ENCODE data around the gene METTL9. TPM values are rescaled to one million over a fixed set of nuclear protein-coding genes. Genes with fewer than 3 reads are reported as not detected.

The METTL9 gene
- total RNA-seq, 2 donors from 2014 or later = 58.6 to 62.6 TPM

DNA sequence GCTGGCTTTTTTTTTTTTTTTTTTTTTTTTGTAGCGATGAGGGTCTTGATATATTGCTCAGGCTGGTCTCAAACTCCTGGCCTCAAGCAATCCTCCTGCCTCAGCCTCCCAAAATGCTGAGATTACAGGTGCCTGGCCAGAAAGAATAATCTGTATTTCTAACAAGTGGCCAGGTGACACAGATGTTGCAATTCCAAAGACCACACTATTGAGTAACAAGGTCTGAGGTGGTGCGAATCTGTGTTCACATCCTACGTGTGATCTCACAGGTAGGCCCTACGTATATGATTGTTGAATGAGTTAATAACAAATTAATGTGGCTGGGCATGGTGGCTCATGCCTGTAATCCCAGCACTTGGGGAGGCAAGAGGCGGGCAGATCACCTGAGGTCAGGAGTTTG is 97.7 kb downstream of the METTL9 start:
- Histone ChIP-seq H3K27me3 (no peaks in the 10 kb centered on the region), H3K36me3 (no peaks in the 10 kb centered on the region), H3K9me3 (no peaks in the 10 kb centered on the region), H3K4me3 (no peak overlapping the region), H3K27ac (no peak overlapping the region), H3K4me1 (no peaks in the 10 kb centered on the region)
- TF ChIP-seq, protein P1, sequence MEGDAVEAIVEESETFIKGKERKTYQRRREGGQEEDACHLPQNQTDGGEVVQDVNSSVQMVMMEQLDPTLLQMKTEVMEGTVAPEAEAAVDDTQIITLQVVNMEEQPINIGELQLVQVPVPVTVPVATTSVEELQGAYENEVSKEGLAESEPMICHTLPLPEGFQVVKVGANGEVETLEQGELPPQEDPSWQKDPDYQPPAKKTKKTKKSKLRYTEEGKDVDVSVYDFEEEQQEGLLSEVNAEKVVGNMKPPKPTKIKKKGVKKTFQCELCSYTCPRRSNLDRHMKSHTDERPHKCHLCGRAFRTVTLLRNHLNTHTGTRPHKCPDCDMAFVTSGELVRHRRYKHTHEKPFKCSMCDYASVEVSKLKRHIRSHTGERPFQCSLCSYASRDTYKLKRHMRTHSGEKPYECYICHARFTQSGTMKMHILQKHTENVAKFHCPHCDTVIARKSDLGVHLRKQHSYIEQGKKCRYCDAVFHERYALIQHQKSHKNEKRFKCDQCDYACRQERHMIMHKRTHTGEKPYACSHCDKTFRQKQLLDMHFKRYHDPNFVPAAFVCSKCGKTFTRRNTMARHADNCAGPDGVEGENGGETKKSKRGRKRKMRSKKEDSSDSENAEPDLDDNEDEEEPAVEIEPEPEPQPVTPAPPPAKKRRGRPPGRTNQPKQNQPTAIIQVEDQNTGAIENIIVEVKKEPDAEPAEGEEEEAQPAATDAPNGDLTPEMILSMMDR (IDR thresholded peaks at IDR 0.05) = no peak
- no peak for DNase-seq (ENCODE audit: low spot score)

DNA sequence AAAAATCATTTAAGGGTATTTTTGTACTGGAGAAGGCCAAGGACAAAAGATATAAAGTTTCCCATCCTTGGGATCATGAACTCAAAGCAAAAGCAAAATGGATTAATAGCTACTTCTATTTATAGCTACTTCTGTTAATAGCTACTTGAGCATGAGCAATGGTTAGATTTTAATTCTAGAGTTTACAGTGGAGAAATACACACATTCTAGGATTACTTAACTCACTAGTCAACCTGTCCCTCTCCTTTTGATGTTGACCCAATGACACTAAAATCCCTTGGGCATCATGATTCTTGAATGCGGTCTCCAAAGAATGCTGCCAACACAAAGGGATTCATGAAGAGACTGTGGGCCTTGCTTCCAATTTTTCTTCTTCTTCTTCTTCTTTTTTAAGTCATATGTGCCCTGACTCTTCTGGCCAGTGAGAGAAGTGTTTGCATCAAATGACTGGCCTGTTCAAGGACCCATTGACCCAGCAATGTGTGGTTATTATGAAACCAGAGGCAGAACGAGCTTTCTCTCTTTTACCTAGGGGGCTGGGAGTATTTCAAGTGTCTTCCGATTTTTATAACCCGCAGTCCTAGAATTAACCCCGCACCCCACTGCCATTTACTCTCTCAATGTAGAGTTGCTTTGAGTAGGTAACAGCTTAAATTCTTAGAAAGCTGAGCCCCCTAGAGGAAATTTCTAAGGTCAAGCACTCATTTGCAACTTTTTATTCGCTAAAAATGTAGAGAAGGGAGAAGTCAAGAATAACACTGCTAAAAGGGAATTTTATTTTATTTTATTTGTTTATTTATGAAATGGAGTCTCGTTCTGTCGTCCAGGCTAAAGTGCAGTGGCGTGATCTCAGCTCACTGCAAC is 99.0 kb downstream of the METTL9 start:
- no peak for DNase-seq (ENCODE audit: low spot score)
- no peak overlapping the region for H3K4me3 ChIP-seq
- H3K27ac ChIP-seq = no peak overlapping the region
- H3K9me3 ChIP-seq = no peaks in the 10 kb centered on the region
- H3K36me3 ChIP-seq = no peaks in the 10 kb centered on the region
- no peaks in the 10 kb centered on the region for H3K27me3 ChIP-seq
- TF ChIP-seq, protein P1 (IDR thresholded peaks at IDR 0.05) = no peak
- H3K4me1 ChIP-seq = no peaks in the 10 kb centered on the region

DNA sequence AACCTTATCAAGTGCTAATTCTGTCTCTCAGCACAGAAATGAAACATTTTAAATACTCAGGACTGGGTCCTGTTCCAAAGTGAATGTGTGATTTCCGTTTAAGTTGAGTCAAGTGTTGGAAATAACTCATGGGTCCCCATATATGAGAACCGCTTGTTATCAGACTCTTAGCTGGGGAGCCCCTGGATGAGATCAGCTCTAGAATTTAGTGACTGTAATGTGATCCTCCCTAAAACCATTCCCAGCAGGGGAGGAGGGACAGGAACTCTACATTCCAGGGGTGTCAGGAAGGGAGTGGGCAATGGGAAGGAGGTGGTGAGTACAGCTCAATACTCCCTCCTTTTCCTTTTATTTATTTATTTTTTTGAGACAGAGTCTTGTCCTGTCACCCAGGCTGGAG is 101.9 kb downstream of the METTL9 start:
- Histone ChIP-seq H3K4me1 (no peaks in the 10 kb centered on the region), H3K36me3 (no peaks in the 10 kb centered on the region), H3K27ac (no peak overlapping the region), H3K4me3 (no peak overlapping the region), H3K9me3 (no peaks in the 10 kb centered on the region), H3K27me3 (no peaks in the 10 kb centered on the region)
- DNase-seq (ENCODE audit: low spot score) = no peak
- TF ChIP-seq, protein P1 (IDR thresholded peaks at IDR 0.05) = no peak

DNA sequence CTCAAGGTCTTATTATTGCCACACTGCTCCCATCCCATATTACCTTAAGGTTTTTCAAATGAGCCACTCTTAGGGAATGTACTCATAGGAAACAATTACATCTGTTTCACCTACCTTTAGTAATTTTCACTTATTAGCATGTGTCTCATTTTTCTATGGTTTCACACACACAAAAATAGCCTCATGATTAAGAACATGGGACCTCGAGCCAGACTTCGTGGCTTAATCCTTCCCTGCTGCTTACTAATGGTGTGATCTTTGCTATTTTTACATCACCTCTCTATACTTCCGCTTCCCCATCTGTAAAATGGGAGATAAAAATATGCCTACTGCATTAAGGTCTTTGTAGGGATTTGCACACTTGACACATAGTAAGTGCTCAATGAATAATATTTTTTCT is 102.9 kb downstream of the METTL9 start:
- no peak overlapping the region for H3K4me3 ChIP-seq
- no peaks in the 10 kb centered on the region for H3K27me3 ChIP-seq
- TF ChIP-seq, protein P1 (IDR thresholded peaks at IDR 0.05) = no peak
- no peaks in the 10 kb centered on the region for H3K36me3 ChIP-seq
- no peaks in the 10 kb centered on the region for H3K4me1 ChIP-seq
- H3K27ac ChIP-seq = no peak overlapping the region
- H3K9me3 ChIP-seq = no peaks in the 10 kb centered on the region
- DNase-seq (ENCODE audit: low spot score) = no peak

DNA sequence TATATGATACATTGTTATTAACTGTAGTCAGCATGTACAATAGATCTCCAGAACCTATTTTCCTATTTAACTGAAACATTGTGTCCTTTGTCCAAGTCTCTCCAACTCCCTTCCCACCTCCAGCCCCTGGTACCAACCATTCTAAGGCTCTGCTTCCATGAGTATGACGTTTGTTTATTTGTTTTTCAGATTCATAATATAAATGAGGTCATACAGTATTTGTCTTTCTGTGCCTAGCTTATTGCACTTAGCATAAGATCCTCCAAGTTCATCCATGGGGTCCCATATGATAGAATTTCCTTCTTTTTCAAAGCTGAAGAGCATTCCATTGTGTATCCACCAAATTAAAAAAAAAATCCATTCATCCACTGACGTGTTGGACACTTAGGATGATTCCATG is 103.8 kb downstream of the METTL9 start:
- H3K9me3 ChIP-seq = no peaks in the 10 kb centered on the region
- H3K36me3 ChIP-seq = no peaks in the 10 kb centered on the region
- H3K4me1 ChIP-seq = no peaks in the 10 kb centered on the region
- no peak overlapping the region for H3K4me3 ChIP-seq
- no peaks in the 10 kb centered on the region for H3K27me3 ChIP-seq
- TF ChIP-seq, protein P1 (IDR thresholded peaks at IDR 0.05) = no peak
- no peak for DNase-seq (ENCODE audit: low spot score)
- H3K27ac ChIP-seq = no peak overlapping the region

Measured in right atrium auricular region (tissue), 2 donors.